Embryonic facial prominence (tissue), 1 donor: Measurements from ENCODE around the gene HOXB4.

ENCODE experiments used
- DNase-seq: peaks from one replicate; pipeline ENCODE4 v3.0.0-alpha.2; 2016; ENCODE audit errors: extremely low spot score

Gene HOXB4

GRCh38 chr17:48577946-48578615, at the start of gene HOXB4:
TSS of gene HOXB4 (minus strand) at chr17:48578350. CDS start at chr17:48578319, 31 bp downstream.
- no peak for DNase-seq

GRCh38 chr17:48627118-48627597, 49.0 kb upstream of the HOXB4 start:
- DNase-seq: no peak

DNA sequence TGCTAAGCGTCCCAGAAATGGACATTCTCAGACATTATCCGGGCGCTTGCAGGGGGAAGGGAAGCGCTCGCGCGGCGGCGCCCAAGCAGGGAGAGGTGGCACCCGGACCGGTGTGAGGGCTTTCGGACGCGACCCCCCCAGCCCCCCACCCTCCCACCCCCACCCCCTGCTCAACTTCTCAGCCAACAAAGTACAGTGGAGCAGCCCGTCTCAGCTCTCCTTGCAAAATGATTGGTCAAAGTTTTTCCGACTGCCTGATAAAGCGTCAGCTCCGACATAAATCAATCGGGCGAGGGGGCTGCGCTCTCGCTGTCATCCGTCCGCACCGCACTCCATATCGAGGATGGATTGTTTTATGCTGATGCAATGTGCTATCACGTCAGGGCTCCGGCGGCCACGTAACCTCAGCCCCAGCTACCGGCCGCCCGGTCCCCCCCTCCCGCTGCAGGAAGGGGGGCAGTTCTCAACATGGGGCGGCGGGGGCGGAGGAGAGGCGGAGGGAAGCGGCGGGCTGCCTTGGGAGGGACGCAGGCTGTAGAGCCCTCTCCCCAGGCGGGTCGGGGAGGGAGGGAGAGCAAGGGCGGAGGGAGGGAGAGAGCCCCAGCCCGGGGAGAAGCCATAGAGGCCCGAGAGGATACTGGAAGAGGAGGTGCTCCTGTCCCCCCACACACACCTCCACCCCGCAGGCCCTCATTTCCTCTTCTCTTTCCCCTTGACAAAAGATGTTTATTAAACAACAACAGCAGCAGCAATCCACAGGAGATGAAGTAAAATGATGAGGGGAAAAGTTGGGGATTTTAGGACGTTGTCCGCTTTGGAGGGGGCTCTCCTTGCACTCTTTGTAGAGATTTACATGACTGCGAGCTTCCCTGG, 48.3 kb upstream of the HOXB4 start, which contains the start of gene HOXB9:
Gene HOXB9, minus strand, starts transcription at position 114 of the 873 bp plus-strand sequence. Its CDS starts 89 bp downstream, at position 25.
- no peak for DNase-seq

GRCh38 chr17:48625495-48626244, 47.5 kb upstream of the HOXB4 start:
- DNase-seq: no peak

- DNase-seq: no peak
These were observed 46.7 kb upstream of the HOXB4 start for GRCh38 chr17:48624544-48625494.

GRCh38 chr17:48624118-48624517, 46.0 kb upstream of the HOXB4 start:
- DNase-seq: no peak

- DNase-seq: no peak
These were observed 45.4 kb upstream of the HOXB4 start for GRCh38 chr17:48623583-48623982.

DNA sequence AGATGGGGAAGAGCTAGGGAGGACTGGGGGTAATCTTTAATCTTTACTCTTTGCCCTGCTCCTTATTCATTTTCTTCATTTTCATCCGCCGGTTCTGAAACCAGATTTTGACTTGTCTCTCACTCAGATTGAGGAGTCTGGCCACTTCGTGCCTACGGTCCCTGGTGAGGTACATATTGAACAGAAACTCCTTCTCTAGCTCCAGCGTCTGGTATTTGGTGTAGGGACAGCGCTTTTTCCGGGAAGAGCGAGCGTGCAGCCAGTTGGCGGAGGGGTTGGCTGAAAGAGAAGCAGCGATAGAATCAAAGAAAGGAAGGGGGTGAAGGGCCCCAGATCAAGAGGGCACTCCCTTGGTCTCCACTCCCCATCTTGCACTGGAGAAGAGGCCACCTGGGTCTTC, 44.7 kb upstream of the HOXB4 start:
- DNase-seq: no peak

- no peak for DNase-seq
These were observed 43.6 kb upstream of the HOXB4 start for GRCh38 chr17:48621410-48622392.

GRCh38 chr17:48620461-48621139, 42.5 kb upstream of the HOXB4 start:
- no peak for DNase-seq

GRCh38 chr17:48619826-48620449, 41.8 kb upstream of the HOXB4 start:
- no peak for DNase-seq

DNA sequence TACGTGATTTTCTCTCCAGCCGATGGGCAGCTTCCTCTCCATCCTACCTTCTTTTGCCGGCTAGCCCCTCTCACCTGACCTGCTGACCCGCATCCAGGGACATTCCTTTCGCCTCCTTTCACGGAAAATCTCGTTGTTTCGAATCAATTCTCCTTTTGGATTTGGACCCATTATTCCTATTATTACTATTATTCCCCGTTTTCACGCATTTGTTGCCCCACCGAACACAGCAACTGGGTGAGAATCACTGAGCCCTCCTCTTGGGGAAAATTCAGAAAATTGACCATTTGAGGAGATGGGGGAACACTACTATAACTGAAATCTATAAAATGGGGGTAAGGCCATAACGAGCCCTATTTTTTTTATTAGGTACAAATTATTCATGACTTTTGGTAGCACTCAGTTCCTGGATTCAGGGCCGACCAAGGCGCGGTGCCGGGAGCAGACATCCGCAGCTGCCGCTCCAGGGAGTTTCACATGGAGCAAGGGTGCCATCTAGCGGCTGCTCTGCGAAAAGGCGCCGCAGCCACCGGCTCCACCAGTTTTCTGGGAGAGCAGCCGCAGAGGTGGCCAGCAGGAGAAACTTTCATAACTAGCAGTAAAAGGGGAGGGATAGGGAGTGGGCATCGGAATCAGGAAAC, 40.2 kb upstream of the HOXB4 start:
- peak; percentile 55 for DNase-seq

DNA sequence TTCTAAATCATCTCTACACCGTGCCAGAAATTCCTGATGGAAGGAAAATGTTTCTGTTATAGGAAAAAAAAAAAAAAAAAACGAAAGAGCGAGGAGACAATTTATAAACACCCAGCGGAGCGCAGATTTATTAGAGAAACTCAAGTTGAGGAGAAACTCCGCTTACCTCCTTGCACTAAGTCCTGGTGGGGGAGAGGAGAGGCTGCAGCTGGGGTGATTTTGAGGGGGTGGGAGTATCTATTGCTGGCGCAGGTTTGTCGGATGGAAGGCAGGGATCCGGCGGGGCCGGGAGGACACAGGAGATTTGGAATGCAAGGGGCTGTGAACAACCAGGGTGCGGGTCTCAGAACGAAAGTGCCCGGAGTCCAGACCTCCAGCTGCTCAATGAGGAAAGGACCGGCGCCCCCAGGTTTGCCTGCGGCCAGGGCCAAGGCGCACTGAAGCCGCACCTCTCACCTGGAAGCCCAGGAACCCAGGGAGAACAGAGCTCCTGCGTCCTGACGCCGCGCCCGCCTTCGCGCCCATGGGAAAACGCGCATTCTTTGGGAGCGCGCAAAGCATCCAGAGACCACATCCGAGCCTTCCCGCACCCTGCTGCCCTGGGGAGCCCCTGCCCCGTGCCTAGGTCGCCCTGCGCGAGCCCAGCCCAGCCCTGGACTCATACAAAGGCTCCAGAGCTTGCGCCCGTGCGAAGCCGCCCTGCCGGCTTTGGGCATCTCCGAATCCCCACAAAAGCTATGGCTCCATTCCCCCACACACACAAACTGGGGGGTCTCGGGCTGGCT, 39.5 kb upstream of the HOXB4 start:
- DNase-seq: no peak

GRCh38 chr17:48616717-48617470, 38.7 kb upstream of the HOXB4 start:
- DNase-seq: no peak

DNA sequence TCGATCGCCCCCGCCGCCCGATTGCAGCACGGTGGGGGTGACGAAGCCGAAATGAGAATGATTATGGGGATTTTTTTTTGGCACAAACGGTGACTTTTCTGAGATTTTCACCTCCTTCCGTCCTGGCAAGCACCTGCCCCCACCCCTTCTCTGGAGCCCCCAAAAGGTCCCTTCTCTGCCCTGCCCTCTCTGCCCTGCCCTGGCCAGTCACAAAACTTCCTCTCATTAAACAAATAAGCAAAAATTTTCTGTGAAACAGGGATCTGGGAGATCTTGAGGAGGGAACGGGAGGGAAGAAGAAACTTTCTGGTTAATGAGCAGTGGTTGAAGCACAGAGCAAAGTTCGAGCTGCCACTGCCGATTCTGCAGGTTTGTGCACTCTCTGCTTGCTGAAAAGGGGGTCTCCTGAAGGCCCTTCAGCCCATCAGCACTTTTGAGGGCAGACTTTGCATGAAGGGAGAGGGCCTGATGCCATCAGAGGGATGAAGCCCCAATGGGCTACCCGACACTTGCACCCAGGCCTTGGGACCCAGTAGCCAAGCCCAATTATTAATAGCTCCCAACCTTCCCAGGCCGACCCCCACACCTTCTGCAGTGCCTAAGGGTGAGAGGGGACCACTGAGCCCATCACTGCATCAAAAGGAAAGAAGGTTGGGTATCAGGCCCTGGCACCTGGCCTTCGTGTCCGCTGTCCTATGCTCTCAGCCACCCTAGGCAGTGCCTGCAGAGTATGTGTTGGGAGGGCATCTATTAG, 38.0 kb upstream of the HOXB4 start:
- DNase-seq: no peak
